ENCODE measurements around the gene CASP2.

The CASP2 gene

DNA sequence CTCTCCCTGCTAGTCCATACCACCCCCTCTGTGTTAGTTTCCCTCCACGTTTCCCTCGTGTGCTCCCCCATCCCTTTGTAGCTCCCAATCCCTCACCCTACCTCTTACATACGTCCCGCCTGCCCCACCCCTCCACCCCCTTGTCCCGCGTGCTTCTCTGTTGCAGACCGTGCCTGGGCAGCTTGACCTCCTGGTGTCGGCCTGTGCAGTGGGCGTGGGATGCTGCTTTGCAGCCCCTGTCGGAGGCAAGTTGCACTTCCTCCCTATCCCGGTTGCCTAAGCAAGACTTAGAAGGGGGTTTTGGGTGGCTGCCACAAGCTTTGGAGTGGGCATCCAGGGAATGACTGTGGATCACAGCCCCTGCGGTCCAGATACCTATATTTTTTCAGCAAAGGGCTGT lies 35.5 kb downstream of the CASP2 start:
- TF ChIP-seq, protein P1, sequence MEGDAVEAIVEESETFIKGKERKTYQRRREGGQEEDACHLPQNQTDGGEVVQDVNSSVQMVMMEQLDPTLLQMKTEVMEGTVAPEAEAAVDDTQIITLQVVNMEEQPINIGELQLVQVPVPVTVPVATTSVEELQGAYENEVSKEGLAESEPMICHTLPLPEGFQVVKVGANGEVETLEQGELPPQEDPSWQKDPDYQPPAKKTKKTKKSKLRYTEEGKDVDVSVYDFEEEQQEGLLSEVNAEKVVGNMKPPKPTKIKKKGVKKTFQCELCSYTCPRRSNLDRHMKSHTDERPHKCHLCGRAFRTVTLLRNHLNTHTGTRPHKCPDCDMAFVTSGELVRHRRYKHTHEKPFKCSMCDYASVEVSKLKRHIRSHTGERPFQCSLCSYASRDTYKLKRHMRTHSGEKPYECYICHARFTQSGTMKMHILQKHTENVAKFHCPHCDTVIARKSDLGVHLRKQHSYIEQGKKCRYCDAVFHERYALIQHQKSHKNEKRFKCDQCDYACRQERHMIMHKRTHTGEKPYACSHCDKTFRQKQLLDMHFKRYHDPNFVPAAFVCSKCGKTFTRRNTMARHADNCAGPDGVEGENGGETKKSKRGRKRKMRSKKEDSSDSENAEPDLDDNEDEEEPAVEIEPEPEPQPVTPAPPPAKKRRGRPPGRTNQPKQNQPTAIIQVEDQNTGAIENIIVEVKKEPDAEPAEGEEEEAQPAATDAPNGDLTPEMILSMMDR (conservative IDR thresholded peaks at IDR 0.05; ENCODE audit: low read length): no peak
- no peak for TF ChIP-seq EZH2phosphoT487 (IDR thresholded peaks at IDR 0.05; ENCODE audit: borderline replicate concordance)
- H2AFZ ChIP-seq (ENCODE audit: low read length): no peak overlapping the region

DNA sequence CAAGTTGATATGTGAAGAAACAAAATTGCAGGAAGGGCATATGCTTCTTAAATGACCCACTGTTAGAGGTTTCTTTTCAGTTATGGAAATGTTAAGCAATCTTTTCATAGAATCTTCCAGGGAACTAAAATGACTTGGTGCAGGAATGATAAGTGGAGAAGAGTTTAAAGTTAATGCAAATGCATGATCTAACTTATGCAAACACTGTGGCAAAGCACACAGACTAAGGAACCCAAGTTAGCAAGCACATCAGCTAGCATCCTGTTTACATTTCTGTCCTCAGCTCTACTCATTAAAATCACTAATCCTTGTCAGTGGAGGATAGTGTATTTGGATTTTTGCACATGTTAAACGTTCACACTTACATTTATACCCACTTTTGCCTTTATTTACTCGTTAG lies 37.1 kb downstream of the CASP2 start:
- H3K79me2 ChIP-seq (ENCODE audit: insufficient read depth, low read length): no peaks in the 10 kb centered on the region
- no peaks in the 10 kb centered on the region for H3K4me1 ChIP-seq (ENCODE audit: insufficient read depth, low read length, poor library complexity, severe bottlenecking)
- no peaks in the 10 kb centered on the region for H3K27me3 ChIP-seq (ENCODE audit: insufficient read depth, low read length, poor library complexity, severe bottlenecking)
- H3K4me2 ChIP-seq (ENCODE audit: low read depth, low read length, poor library complexity, severe bottlenecking): no peak overlapping the region
- TF ChIP-seq, protein P1 (conservative IDR thresholded peaks at IDR 0.05; ENCODE audit: low read length): no peak
- TF ChIP-seq EZH2phosphoT487 (IDR thresholded peaks at IDR 0.05; ENCODE audit: borderline replicate concordance): no peak
- no peak overlapping the region for H3K4me3 ChIP-seq (ENCODE audit: low read length, poor library complexity, severe bottlenecking)
- H3K9me2 ChIP-seq (replicated peaks; ENCODE audit: low read depth, low read length): no peaks in the 10 kb centered on the region
- no peak overlapping the region for H3K9ac ChIP-seq (ENCODE audit: low read depth, low read length, poor library complexity, severe bottlenecking)
- no peaks in the 10 kb centered on the region for H3K36me3 ChIP-seq (ENCODE audit: insufficient read depth, low read length)
- no peaks in the 10 kb centered on the region for H3F3A ChIP-seq (ENCODE audit: low read depth)
- no peaks in the 10 kb centered on the region for H3K9me3 ChIP-seq (ENCODE audit: insufficient read depth, low read depth, low read length)
- H2AFZ ChIP-seq (ENCODE audit: low read length): no peak overlapping the region
- H4K20me1 ChIP-seq (ENCODE audit: insufficient read depth, low read length, poor library complexity, severe bottlenecking): no peaks in the 10 kb centered on the region

More for the DNA sequence above, 35.5 kb downstream of the CASP2 start:
- H3K36me3 ChIP-seq (ENCODE audit: insufficient read depth, low read length): no peaks in the 10 kb centered on the region
- no peaks in the 10 kb centered on the region for H3K9me2 ChIP-seq (replicated peaks; ENCODE audit: low read depth, low read length)
- no peaks in the 10 kb centered on the region for H3F3A ChIP-seq (ENCODE audit: low read depth)
- no peaks in the 10 kb centered on the region for H3K9me3 ChIP-seq (ENCODE audit: insufficient read depth, low read depth, low read length)
- H3K79me2 ChIP-seq (ENCODE audit: insufficient read depth, low read length): no peaks in the 10 kb centered on the region
- H3K9ac ChIP-seq (ENCODE audit: low read depth, low read length, poor library complexity, severe bottlenecking): no peak overlapping the region
- no peaks in the 10 kb centered on the region for H3K27me3 ChIP-seq (ENCODE audit: insufficient read depth, low read length, poor library complexity, severe bottlenecking)
- H3K4me1 ChIP-seq (ENCODE audit: insufficient read depth, low read length, poor library complexity, severe bottlenecking): no peaks in the 10 kb centered on the region
- no peaks in the 10 kb centered on the region for H4K20me1 ChIP-seq (ENCODE audit: insufficient read depth, low read length, poor library complexity, severe bottlenecking)
- H3K4me3 ChIP-seq (ENCODE audit: low read length, poor library complexity, severe bottlenecking): no peak overlapping the region
- no peak overlapping the region for H3K4me2 ChIP-seq (ENCODE audit: low read depth, low read length, poor library complexity, severe bottlenecking)

DNA sequence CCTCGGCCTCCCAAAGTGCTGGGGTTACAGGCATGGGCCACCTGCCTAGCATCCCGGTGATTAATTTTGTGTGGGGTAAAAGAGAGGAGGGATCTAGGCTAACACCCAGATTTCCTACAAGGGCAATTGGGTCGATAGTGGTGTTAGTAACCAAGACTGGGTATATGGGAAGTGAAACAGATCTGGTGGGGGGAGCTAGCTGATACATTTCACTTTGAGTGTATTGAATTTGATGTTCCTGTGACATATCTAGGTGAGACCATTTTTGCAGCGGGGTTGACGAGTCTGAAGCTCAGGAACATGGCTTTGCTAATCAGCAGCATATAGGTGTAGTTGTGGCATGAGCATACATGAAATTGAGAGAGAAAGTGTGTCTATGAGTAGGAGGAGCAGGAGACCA lies 39.8 kb downstream of the CASP2 start:
- H3K27me3 ChIP-seq (ENCODE audit: insufficient read depth, low read length, poor library complexity, severe bottlenecking): no peaks in the 10 kb centered on the region
- no peaks in the 10 kb centered on the region for H3K4me1 ChIP-seq (ENCODE audit: insufficient read depth, low read length, poor library complexity, severe bottlenecking)
- H3K9me2 ChIP-seq (replicated peaks; ENCODE audit: low read depth, low read length): no peaks in the 10 kb centered on the region
- H3K9ac ChIP-seq (ENCODE audit: low read depth, low read length, poor library complexity, severe bottlenecking): no peak overlapping the region
- TF ChIP-seq, protein P1 (conservative IDR thresholded peaks at IDR 0.05; ENCODE audit: low read length): no peak
- TF ChIP-seq EZH2phosphoT487 (IDR thresholded peaks at IDR 0.05; ENCODE audit: borderline replicate concordance): no peak
- H3K79me2 ChIP-seq (ENCODE audit: insufficient read depth, low read length): no peaks in the 10 kb centered on the region
- H3K4me2 ChIP-seq (ENCODE audit: low read depth, low read length, poor library complexity, severe bottlenecking): no peak overlapping the region
- H3K9me3 ChIP-seq (ENCODE audit: insufficient read depth, low read depth, low read length): no peaks in the 10 kb centered on the region
- no peaks in the 10 kb centered on the region for H4K20me1 ChIP-seq (ENCODE audit: insufficient read depth, low read length, poor library complexity, severe bottlenecking)
- H2AFZ ChIP-seq (ENCODE audit: low read length): no peak overlapping the region
- H3K36me3 ChIP-seq (ENCODE audit: insufficient read depth, low read length): no peaks in the 10 kb centered on the region
- no peak overlapping the region for H3K4me3 ChIP-seq (ENCODE audit: low read length, poor library complexity, severe bottlenecking)
- no peaks in the 10 kb centered on the region for H3F3A ChIP-seq (ENCODE audit: low read depth)
